ENCODE results near the gene CACNA1A.

CACNA1A gene

GRCh38 chr19:13506471-13506820 is at the start of gene CACNA1A:
Gene CACNA1A (minus strand): TSS chr19:13506479. CDS start chr19:13506224, 255 bp downstream.
- no peak within 1 kb of the TSS for H3K4me3 ChIP-seq (ENCODE audit: low read depth, low read length)
- no peak for TF ChIP-seq CTCF (IDR thresholded peaks at IDR 0.05; ENCODE audit: borderline replicate concordance, insufficient read depth, low read depth, low read length)

- no peak for TF ChIP-seq CTCF (IDR thresholded peaks at IDR 0.05; ENCODE audit: borderline replicate concordance, insufficient read depth, low read depth, low read length)
- no peak overlapping the region for H3K4me3 ChIP-seq (ENCODE audit: low read depth, low read length)
Measured at GRCh38 chr19:13554506-13555240, 48.4 kb upstream of the CACNA1A start.

GRCh38 chr19:13553880-13554400 is 47.7 kb upstream of the CACNA1A start:
- TF ChIP-seq CTCF (IDR thresholded peaks at IDR 0.05; ENCODE audit: borderline replicate concordance, insufficient read depth, low read depth, low read length), result no peak

GRCh38 chr19:13548131-13548530 is 41.9 kb upstream of the CACNA1A start:
- H3K4me3 ChIP-seq (ENCODE audit: low read depth, low read length), result no peak overlapping the region
- TF ChIP-seq CTCF (IDR thresholded peaks at IDR 0.05; ENCODE audit: borderline replicate concordance, insufficient read depth, low read depth, low read length), result no peak

More at GRCh38 chr19:13553880-13554400, 47.7 kb upstream of the CACNA1A start:
- H3K4me3 ChIP-seq (ENCODE audit: low read depth, low read length), result no peak overlapping the region

GRCh38 chr19:13547102-13547501 is 40.8 kb upstream of the CACNA1A start:
- H3K4me3 ChIP-seq (ENCODE audit: low read depth, low read length), result no peak overlapping the region
- TF ChIP-seq CTCF (IDR thresholded peaks at IDR 0.05; ENCODE audit: borderline replicate concordance, insufficient read depth, low read depth, low read length), result no peak

GRCh38 chr19:13544423-13544822 is 38.1 kb upstream of the CACNA1A start:
- H3K4me3 ChIP-seq (ENCODE audit: low read depth, low read length), result no peak overlapping the region
- no peak for TF ChIP-seq CTCF (IDR thresholded peaks at IDR 0.05; ENCODE audit: borderline replicate concordance, insufficient read depth, low read depth, low read length)

GRCh38 chr19:13541554-13541953 is 35.3 kb upstream of the CACNA1A start:
- no peak overlapping the region for H3K4me3 ChIP-seq (ENCODE audit: low read depth, low read length)
- no peak for TF ChIP-seq CTCF (IDR thresholded peaks at IDR 0.05; ENCODE audit: borderline replicate concordance, insufficient read depth, low read depth, low read length)

Measured in GM12875 (cell line).